Endothelial cell (in vitro differentiated cells): ENCODE results near the gene RPLP1. TPM values are rescaled to one million over a fixed set of nuclear protein-coding genes. Genes with fewer than 3 reads are reported as not detected.

Source experiments
- DNase-seq: peaks from one replicate; pipeline ENCODE4 v3.0.0; 2021; ENCODE audit warnings: low spot score
- H3K27ac Mint-ChIP-seq: one replicate; pipeline ENCODE4 v1.8.0; 2021; ENCODE audit warnings: mixed read lengths, inconsistent platforms; ENCODE audit not compliant: unreplicated experiment
- H3K27me3 Mint-ChIP-seq: one replicate; pipeline ENCODE4 v1.8.0; 2021; ENCODE audit warnings: mild to moderate bottlenecking, moderate library complexity, mixed read lengths, inconsistent platforms; ENCODE audit not compliant: unreplicated experiment
- H3K36me3 Mint-ChIP-seq: one replicate; pipeline ENCODE4 v1.8.0; 2021; ENCODE audit warnings: mild to moderate bottlenecking, low read depth, mixed read lengths, inconsistent platforms; ENCODE audit not compliant: unreplicated experiment
- H3K4me1 Mint-ChIP-seq: one replicate; pipeline ENCODE4 v1.8.0; 2021; ENCODE audit warnings: mild to moderate bottlenecking, mixed read lengths, inconsistent platforms; ENCODE audit not compliant: unreplicated experiment
- H3K4me3 Mint-ChIP-seq: one replicate; pipeline ENCODE4 v1.8.0; 2021; ENCODE audit warnings: mild to moderate bottlenecking, mixed read lengths, inconsistent platforms; ENCODE audit not compliant: unreplicated experiment
- H3K9me3 Mint-ChIP-seq: one replicate; pipeline ENCODE4 v1.8.0; 2021; ENCODE audit warnings: mixed read lengths, inconsistent platforms; ENCODE audit not compliant: unreplicated experiment
- total RNA-seq: library from RNA; stranded (reverse); fragmentation: NEBNext Ultra II Directional; extraction: Animal tissue kit (Norgen Biotek cat#: 25700); gene quantifications from one replicate; pipeline ENCODE4 v1.2.1, GENCODE V29; 2021; ENCODE audit not compliant: unreplicated experiment
- TF ChIP-seq, protein P1 (sequence below): fragments of 200-600 bp; sonication (generic); IDR thresholded peaks from one replicate; pipeline ENCODE4 v1.5.0; 2021; ENCODE audit warnings: antibody characterized with exemption; ENCODE audit not compliant: unreplicated experiment

Gene RPLP1
- total RNA-seq, 1 donor from 2014 or later = 1,903 TPM

DNA sequence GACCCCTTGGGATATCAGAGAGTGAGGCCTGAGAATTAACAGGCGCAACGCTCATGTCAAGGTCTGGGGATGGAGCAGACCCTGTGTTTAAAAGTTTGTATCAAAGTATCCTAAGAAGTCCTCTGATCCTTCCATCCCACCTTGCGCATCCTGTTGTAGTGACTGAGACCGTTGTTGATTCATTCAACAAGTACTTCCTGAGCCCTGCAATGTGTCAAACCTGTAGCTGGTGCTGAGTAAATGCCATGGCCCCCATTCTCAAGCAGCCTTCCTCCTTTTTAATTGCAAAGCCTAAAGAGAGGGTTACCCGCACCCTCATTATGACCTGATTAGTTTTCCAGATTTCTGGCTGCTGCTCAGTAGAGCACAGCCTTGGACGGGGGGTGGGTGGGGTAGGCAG lies 46.4 kb downstream of the RPLP1 start:
- TF ChIP-seq, protein P1, sequence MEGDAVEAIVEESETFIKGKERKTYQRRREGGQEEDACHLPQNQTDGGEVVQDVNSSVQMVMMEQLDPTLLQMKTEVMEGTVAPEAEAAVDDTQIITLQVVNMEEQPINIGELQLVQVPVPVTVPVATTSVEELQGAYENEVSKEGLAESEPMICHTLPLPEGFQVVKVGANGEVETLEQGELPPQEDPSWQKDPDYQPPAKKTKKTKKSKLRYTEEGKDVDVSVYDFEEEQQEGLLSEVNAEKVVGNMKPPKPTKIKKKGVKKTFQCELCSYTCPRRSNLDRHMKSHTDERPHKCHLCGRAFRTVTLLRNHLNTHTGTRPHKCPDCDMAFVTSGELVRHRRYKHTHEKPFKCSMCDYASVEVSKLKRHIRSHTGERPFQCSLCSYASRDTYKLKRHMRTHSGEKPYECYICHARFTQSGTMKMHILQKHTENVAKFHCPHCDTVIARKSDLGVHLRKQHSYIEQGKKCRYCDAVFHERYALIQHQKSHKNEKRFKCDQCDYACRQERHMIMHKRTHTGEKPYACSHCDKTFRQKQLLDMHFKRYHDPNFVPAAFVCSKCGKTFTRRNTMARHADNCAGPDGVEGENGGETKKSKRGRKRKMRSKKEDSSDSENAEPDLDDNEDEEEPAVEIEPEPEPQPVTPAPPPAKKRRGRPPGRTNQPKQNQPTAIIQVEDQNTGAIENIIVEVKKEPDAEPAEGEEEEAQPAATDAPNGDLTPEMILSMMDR = no peak
- H3K27me3 Mint-ChIP-seq = peaks cover 5% of the 10 kb centered on the region
- no peak overlapping the region for H3K4me3 Mint-ChIP-seq
- H3K27ac Mint-ChIP-seq = no peak overlapping the region
- DNase-seq = no peak
- H3K9me3 Mint-ChIP-seq = no peaks in the 10 kb centered on the region
- H3K4me1 Mint-ChIP-seq = peaks cover 5% of the 10 kb centered on the region
- H3K36me3 Mint-ChIP-seq = no peaks in the 10 kb centered on the region

DNA sequence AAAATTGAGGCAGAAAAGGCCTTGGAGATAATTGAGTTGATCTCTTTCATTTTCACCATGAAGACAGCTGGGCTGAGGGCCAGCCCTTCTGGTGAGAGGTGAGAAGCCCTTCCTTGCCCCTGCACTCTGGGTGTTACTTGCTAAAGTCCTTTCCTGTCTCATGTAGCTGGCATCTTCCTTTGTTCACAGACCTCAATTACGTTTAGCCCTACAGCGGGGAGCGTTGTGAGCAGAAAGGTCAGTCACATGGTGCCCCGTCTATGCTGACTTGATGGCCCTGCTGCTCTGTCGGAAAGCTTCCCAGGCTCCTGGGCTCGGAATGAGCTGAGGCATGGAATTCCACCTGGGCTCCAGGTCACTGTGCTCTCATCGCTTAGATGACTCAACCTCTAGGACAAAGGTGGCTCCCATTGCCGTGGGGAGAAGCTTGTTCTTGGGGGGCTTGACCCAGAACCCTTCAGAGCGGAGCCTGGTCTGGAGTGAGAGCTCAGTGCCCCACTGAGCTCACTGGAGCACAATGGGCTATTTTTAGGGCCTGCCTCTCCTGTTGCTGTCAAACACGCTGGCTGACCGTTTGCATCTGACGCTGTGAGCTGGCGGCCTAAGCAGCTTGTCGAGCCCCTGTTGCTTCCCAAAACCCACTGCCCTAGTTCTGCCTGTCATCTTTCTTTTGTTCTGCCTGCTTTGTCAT lies 47.0 kb downstream of the RPLP1 start:
- H3K9me3 Mint-ChIP-seq = no peaks in the 10 kb centered on the region
- no peaks in the 10 kb centered on the region for H3K36me3 Mint-ChIP-seq
- DNase-seq = no peak

DNA sequence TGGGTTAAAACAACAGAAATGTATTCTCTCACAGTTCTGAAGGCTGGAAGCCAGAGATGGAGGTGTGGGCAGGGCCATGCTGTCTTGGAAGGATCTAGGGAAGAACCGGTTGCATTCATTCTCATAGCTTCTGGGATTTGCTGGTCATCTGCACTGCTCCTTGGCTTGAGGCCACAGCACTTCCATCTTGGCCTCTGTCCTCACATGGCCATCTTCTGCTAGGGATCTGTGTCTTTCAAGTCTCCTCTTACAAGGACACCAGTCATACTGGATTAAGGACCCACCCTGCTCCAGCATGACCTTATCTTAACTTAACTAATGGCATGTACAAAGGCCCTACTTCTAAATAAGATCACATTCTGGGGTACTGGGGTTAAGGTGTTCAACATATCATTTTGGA lies 47.7 kb downstream of the RPLP1 start:
- Mint-ChIP-seq H3K27me3 (peaks cover 5% of the 10 kb centered on the region), H3K4me1 (peaks cover 5% of the 10 kb centered on the region), H3K4me3 (no peak overlapping the region), H3K27ac (no peak overlapping the region), H3K9me3 (no peaks in the 10 kb centered on the region), H3K36me3 (no peaks in the 10 kb centered on the region)
- no peak for DNase-seq
- TF ChIP-seq, protein P1 = no peak

More for the DNA sequence above, 47.0 kb downstream of the RPLP1 start:
- H3K4me3 Mint-ChIP-seq = no peak overlapping the region
- peaks cover 5% of the 10 kb centered on the region for H3K4me1 Mint-ChIP-seq
- TF ChIP-seq, protein P1 = no peak
- no peak overlapping the region for H3K27ac Mint-ChIP-seq
- peaks cover 5% of the 10 kb centered on the region for H3K27me3 Mint-ChIP-seq

- TF ChIP-seq, protein P1 = no peak
- no peak for DNase-seq
- Mint-ChIP-seq H3K4me1 (peaks cover 5% of the 10 kb centered on the region), H3K4me3 (no peak overlapping the region), H3K9me3 (no peaks in the 10 kb centered on the region), H3K36me3 (no peaks in the 10 kb centered on the region), H3K27me3 (peaks cover 6% of the 10 kb centered on the region), H3K27ac (no peak overlapping the region)
Measured at GRCh38 chr15:69501456-69501855, 48.8 kb downstream of the RPLP1 start.

GRCh38 chr15:69502470-69503045 lies 49.9 kb downstream of the RPLP1 start:
- no peaks in the 10 kb centered on the region for H3K36me3 Mint-ChIP-seq
- H3K4me1 Mint-ChIP-seq = peaks cover 5% of the 10 kb centered on the region
- TF ChIP-seq, protein P1 = no peak
- no peak for DNase-seq
- H3K27me3 Mint-ChIP-seq = peaks cover 6% of the 10 kb centered on the region
- H3K9me3 Mint-ChIP-seq = no peaks in the 10 kb centered on the region
- H3K27ac Mint-ChIP-seq = no peak overlapping the region
- H3K4me3 Mint-ChIP-seq = no peak overlapping the region
